Stimulated activated CD8-positive, alpha-beta memory T cell treated with anti-CD3 and anti-CD28 coated beads, Interleukin-7, amount 100 ng/mL, for 24 hours (primary cell): ENCODE measurements around the gene AMACR.
"Not testable (repeated sequence)": the region's sequence is repeated elsewhere in the genome, so short reads cannot be mapped to it uniquely, and the experiment has no call there.

Experiments used
- DNase-seq: peaks from one replicate; pipeline ENCODE4 v3.0.0-alpha.2; 2020; ENCODE audit warnings: low read depth

Gene AMACR

DNA sequence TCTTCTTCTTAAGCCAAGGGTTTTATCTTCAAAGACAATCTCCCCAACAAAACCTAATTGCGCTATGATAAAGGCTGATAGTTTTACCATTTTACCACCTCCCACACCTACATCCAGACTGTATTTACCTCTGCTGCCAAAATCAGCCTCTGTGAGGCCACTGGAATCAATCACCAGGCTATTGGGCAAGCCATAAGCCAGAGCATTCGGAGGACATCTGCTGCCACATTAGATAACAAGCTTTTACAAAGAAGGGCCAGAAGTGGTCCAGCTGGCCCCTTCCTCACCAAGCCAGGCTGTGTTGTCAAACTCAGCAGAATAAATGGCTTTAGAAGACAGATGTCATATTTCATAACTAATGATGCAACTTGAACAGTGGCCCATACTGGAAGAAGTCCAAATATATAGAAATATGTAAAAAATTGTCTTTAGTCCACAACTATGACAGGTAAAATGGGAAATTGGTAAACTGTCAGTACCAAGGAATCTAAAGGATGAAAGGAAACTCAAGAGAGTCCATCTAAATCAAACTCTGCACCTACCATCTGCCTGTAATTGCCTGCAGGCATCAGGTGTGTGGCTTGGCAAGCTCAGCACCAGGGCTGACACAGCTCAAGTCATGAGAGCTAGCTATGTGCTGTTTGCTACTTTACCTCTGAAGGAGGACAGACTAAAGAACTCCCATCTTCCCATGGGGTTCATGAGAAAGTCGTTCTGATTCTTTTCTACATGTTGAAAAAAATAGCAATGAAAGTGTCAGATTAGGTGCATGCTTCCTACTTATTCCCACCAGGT is 39.4 kb downstream of the AMACR start:
- no peak for DNase-seq

DNA sequence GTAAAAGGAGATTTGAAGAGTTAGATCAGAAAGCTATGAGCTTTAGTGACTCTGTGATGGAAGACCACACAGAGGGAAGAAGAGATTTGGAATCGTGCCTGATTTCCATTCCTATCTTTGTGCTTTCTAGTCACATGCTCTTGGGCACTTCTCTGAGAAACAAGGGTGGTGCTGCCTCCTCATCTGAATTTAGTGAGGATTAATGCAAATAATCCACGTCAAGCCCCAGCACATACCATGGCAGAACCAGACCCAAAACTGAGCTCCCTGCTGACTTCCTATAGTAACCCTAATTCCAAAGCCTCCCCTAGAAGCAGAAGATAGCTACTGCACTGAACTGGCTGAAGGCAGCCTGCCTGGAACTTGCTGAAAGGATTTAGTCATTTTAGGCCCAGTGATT is 41.0 kb downstream of the AMACR start:
- DNase-seq, result no peak

DNA sequence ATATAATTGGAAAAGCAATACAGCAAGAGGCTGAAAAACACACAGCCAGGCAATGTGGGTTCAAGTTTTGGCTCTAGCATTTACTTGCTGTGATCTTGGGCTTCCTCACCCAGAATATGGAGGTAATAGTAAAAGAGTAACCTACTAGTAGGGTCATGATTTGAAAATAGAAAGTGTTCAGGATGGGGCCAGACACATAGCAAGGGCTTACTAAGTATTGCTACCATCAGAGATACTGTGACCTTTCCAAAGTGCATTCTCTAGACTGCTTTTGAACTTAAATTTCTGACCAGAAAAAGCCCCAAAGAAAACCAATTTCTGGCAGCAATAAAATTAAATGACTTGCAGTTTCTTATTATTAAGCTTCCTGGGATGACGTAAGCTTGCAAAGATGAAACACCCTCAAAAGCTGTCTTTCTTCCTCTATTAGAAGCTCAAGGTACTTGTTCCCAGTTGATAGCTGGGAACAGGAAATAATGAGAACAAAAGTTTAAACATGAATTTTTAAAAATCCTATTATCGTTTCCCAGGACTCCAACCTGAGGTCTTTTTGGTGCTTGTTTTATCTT is 43.6 kb downstream of the AMACR start:
- no peak for DNase-seq

DNA sequence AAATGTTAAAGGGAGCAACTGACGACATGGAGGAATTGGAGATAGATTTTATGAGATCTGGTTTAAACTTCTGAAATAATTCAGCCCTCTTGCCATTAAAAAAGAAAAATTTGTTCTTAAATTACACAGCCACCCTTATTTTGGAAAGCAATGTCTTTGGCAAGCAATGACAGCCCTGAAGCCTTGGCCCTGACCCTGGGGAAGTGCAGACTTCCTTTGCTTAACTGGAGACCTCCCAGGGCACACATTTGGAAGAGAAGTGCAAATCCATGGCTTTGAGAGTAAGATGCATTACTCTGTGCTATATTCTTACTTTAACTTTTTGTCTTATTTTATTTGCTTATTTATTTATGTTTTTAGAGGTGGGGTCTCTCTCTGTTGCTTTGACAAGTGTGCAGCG is 49.7 kb downstream of the AMACR start:
- DNase-seq, result no peak

DNA sequence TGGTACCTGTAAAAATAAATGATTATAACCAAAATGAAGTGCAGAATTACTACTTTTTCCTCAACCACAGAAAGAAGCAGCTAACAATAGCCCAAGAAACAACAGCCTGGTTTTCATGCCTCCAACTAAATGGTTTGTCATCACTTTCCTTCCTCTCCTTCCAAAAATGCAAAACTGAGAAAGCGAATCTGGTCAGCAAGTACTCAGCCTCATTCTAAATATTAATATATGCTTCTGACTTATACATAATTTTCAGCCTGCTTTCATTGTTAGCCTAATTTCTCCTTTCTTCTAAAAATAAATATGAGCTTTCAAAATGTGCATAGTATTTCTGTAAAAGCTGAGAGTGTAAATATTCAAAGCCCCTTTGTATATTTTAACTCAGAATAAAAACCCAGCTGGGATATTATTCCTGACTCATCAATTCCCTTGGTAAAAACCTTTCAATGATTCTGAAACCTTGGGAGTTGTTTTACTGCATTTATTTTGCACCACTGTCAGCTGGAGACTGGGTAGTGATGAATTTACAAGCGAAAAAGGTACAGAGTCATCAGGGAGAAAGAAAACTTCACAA is 50.2 kb downstream of the AMACR start:
- DNase-seq, result no peak

DNA sequence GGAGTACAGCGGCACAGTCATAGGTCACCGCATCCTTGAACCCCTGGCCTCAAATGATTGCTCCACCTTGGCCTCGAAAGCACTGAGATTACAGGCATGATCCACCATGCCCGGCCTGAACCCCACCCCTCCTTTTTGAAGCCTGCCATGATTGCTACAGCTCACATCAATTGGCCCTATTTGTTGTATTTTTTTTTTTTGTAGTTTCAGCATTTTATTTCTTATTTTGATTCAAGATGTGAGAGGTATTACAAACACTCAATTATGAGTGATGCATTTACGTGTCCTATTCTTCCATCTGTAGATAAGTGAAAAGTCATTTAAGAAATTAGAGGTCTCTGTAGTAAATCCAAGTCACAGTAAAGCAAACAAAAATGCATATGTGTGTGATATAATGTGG is 55.7 kb downstream of the AMACR start:
- not testable (repeated sequence) for DNase-seq

DNA sequence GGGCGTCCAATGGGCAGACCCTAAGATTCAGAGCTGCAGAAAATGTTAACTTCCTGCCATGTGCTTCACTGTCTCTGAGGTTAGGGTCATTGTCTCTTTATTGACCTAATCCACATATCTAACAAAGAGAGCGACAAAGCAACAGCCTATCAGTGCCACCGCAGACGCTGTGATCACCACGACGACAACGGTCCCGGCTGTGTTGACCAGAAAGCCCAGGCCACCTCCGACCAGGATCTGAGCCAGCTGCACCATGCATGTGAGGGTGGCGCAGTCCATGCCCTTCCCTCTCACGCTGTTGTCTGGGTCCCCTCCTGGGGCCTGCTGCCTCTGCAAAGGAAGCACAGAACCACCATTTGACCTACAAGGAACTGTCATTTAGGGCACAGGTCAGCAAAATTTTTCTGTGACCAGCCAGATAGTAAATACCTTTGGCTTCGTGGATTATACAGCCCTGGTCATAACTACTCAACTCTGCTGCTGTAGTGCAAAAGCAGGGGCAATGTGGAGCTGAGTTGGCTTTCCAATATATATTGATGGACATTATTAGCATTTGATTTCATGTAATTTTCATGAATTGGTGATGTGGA is 63.2 kb downstream of the AMACR start:
- DNase-seq, result no peak

DNA sequence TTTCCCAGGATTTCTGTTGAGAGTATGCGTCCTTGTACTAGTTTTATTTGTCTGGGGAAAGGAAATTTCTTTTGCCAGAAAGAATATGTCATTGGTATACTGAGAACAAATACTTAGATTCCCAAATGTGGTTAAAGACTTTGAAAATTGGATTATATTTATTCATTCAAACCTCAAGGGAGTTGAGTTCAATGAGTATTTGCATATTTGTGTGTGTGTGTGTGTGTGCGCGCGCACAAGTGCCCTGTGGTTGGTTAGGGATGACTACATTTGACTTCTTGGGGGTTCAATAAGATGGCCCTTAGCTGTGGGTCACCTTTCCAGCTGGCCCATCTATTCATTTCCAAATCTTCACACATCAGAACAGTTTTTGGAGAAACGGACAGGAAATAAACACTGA is 66.8 kb downstream of the AMACR start:
- DNase-seq, result no peak

DNA sequence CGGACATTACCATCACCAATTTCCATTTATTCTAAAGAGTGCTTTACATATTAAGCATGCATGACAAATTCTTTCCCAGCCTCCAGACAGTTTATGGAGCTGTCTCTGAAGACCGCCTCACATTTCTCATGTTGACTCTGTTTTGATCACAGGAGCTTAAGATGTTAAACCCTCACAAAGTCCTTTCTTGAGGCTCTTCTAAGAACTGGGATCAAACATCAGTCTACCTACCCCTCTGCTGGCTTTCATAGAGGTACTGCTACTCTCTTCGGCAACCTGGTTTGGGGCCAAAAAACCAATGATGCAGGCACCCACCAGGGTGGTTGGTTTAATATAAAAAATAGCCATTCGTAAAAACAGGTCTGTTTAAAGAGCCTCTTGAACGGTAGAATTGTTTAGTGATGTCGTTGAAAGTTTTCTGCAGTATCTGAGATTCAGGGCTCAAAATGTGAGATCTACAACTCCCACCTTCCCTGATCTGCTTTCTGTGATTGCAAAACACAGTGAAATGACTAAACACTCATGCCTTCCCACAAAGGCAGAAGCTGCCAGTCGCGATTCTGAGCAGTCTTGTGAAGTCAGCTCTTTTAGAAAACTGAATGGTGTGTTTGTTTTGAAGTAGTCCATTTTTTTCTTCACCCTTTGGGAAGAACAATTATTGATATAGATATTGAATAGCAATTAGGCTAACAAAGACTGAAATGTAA is 68.1 kb downstream of the AMACR start:
- no peak for DNase-seq

DNA sequence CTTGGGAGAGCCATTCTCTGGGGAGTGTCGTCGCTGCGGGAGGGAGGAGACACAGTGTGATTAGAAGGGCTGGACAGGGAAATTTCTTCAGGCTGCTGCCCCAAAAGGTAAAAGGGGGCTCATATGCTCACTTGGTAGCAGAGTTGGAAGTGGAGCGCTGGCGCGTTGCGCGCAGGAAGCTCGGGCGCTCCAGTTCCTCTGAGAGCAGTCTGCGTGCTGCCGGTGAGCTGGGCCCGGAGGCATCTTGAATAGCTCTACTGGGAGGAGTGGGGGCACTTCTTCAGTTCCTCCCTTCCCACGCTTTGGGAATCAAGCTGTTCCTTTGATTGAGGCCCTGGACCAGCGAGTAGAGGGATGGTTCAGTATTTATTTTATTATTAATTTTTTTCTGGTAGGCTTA is 69.0 kb downstream of the AMACR start:
- no peak for DNase-seq

DNA sequence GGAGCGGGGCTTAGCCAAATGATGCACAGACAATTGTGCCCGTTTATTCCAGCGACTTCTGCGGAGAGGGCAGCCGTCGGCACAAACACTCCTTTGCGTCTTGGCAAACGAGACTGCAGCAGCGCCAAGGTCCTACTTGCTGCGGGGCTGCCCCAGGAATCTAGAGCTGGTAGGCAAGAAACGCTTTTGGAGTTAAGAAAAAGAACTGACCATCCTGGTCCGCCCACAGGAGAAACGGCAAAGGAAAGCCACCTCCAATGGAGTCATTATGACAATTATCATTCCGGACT is 69.4 kb downstream of the AMACR start:
- no peak for DNase-seq

DNA sequence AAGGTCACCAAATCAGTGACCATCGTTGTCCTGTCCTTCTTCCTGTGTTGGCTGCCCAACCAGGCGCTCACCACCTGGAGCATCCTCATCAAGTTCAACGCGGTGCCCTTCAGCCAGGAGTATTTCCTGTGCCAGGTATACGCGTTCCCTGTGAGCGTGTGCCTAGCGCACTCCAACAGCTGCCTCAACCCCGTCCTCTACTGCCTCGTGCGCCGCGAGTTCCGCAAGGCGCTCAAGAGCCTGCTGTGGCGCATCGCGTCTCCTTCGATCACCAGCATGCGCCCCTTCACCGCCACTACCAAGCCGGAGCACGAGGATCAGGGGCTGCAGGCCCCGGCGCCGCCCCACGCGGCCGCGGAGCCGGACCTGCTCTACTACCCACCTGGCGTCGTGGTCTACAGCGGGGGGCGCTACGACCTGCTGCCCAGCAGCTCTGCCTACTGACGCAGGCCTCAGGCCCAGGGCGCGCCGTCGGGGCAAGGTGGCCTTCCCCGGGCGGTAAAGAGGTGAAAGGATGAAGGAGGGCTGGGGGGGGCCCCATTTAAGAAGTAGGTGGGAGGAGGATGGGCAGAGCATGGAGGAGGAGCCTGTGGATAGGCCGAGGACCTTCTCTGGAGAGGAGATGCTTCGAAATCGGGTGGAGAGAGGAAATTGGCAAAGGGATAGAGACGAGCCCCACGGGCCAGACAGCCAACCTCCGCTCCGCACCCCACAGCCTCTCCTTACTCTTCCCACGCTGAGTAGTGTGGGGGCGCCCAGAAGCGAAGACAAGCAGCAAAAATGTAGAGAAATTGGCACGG is 69.9 kb downstream of the AMACR start:
- DNase-seq, result no peak

DNA sequence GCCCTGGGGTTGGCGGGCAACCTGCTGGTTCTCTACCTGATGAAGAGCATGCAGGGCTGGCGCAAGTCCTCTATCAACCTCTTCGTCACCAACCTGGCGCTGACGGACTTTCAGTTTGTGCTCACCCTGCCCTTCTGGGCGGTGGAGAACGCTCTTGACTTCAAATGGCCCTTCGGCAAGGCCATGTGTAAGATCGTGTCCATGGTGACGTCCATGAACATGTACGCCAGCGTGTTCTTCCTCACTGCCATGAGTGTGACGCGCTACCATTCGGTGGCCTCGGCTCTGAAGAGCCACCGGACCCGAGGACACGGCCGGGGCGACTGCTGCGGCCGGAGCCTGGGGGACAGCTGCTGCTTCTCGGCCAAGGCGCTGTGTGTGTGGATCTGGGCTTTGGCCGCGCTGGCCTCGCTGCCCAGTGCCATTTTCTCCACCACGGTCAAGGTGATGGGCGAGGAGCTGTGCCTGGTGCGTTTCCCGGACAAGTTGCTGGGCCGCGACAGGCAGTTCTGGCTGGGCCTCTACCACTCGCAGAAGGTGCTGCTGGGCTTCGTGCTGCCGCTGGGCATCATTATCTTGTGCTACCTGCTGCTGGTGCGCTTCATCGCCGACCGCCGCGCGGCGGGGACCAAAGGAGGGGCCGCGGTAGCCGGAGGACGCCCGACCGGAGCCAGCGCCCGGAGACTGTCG is 70.7 kb downstream of the AMACR start:
- DNase-seq, result no peak

DNA sequence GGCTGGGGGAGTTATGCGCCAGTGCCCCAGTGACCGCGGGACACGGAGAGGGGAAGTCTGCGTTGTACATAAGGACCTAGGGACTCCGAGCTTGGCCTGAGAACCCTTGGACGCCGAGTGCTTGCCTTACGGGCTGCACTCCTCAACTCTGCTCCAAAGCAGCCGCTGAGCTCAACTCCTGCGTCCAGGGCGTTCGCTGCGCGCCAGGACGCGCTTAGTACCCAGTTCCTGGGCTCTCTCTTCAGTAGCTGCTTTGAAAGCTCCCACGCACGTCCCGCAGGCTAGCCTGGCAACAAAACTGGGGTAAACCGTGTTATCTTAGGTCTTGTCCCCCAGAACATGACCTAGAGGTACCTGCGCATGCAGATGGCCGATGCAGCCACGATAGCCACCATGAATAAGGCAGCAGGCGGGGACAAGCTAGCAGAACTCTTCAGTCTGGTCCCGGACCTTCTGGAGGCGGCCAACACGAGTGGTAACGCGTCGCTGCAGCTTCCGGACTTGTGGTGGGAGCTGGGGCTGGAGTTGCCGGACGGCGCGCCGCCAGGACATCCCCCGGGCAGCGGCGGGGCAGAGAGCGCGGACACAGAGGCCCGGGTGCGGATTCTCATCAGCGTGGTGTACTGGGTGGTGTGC is 71.4 kb downstream of the AMACR start, which contains the start of gene RXFP3:
TSS of gene RXFP3 (plus strand) at position 6 of the 636 bp plus-strand sequence. CDS start at position 361, 355 bp downstream.
- DNase-seq, result no peak
